AG04450 (cell line): Measurements from ENCODE around the gene RFX2. TPM values are rescaled to one million over a fixed set of nuclear protein-coding genes. Genes with fewer than 3 reads are reported as not detected.
"Not testable (repeated sequence)": the region's sequence is repeated elsewhere in the genome, so short reads cannot be mapped to it uniquely, and the experiment has no call there.

Experiments used
- CTCF ChIA-PET: fragments of 300-600, 350-600 bp; formaldehyde crosslinking; extraction: SDS; loops from one replicate; lab custom pipeline; 2022; ENCODE audit warnings: antibody characterized with exemption, inconsistent platforms; lab: Charles Lee
- POLR2A ChIA-PET: fragments of 350-600 bp; formaldehyde crosslinking; extraction: SDS; loops from one replicate; lab custom pipeline; 2021; ENCODE audit warnings: antibody characterized with exemption, inconsistent platforms; lab: Yijun Ruan, JAX
- DNase-seq: peaks from one replicate; pipeline ENCODE4 v3.0.0-alpha.2; 2011; ENCODE audit warnings: low read depth, low spot score
- H3K27ac ChIP-seq: one replicate; pipeline ENCODE4 v1.5.1; 2012; ENCODE audit warnings: low read depth, low read length, control low read depth
- H3K27me3 ChIP-seq: one replicate; pipeline ENCODE4 v1.6.0; 2012; ENCODE audit warnings: low read length; ENCODE audit not compliant: control insufficient read depth, insufficient read depth
- H3K4me3 ChIP-seq: 2 replicates; pipeline ENCODE4 v1.5.1; 2011; ENCODE audit warnings: mild to moderate bottlenecking, low read depth, low read length, control low read depth
- H3K9me3 ChIP-seq: 2 replicates; pipeline ENCODE4 v1.5.1; 2012; ENCODE audit warnings: low read length; ENCODE audit not compliant: control insufficient read depth, insufficient read depth
- polyA plus RNA-seq: library from polyadenylated mRNA; depleted of rRNA; stranded (reverse); fragments of >200 nt; gene quantifications from 2 replicates; pipeline ENCODE4 v1.2.3, GENCODE V29; 2011
- TF ChIP-seq, protein P1 (sequence below): IDR thresholded peaks from 2 replicates; pipeline ENCODE4 v1.5.1; 2011; ENCODE audit warnings: low read depth, low read length, control low read depth, inconsistent platforms

RFX2 gene
- polyA plus RNA-seq, 1 experiment, result 2.9 TPM

DNA sequence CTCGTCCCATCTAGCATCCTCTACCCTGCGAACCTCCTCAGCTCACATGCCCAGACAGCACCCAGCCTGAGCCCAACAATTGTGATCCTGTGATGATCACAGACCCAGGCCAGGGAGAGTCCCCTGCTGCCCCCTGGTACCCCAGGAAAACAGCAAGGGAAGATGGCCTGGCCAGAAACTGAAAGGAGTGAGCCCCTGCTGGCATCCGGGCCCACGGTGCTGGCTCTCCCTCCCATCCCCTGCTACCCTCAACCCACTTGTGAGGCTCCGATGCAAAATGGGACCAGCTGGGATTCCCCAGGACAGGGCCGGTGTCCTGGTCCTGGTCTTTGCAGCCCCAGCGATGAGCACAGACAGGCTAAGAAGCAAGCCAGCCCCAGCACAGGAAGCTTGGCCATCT, 146.4 kb downstream of the RFX2 start:
- TF ChIP-seq, protein P1, sequence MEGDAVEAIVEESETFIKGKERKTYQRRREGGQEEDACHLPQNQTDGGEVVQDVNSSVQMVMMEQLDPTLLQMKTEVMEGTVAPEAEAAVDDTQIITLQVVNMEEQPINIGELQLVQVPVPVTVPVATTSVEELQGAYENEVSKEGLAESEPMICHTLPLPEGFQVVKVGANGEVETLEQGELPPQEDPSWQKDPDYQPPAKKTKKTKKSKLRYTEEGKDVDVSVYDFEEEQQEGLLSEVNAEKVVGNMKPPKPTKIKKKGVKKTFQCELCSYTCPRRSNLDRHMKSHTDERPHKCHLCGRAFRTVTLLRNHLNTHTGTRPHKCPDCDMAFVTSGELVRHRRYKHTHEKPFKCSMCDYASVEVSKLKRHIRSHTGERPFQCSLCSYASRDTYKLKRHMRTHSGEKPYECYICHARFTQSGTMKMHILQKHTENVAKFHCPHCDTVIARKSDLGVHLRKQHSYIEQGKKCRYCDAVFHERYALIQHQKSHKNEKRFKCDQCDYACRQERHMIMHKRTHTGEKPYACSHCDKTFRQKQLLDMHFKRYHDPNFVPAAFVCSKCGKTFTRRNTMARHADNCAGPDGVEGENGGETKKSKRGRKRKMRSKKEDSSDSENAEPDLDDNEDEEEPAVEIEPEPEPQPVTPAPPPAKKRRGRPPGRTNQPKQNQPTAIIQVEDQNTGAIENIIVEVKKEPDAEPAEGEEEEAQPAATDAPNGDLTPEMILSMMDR, result no peak
- DNase-seq, result no peak
- H3K4me3 ChIP-seq, result no peak overlapping the region
- H3K27me3 ChIP-seq, result no peaks in the 10 kb centered on the region
- POLR2A ChIA-PET, result interaction anchor here (0.9 kb wide), 1 partner anchor 60 kb away, joined by 3 read pairs; no protein-coding TSS in a partner anchor
- H3K27ac ChIP-seq, result no peak overlapping the region
- H3K9me3 ChIP-seq, result no peaks in the 10 kb centered on the region
- CTCF ChIA-PET, result interaction anchor here (1.6 kb wide), 1 partner anchor 159 kb away, joined by 5 read pairs; the partner anchor contains the start of gene NRTN

DNA sequence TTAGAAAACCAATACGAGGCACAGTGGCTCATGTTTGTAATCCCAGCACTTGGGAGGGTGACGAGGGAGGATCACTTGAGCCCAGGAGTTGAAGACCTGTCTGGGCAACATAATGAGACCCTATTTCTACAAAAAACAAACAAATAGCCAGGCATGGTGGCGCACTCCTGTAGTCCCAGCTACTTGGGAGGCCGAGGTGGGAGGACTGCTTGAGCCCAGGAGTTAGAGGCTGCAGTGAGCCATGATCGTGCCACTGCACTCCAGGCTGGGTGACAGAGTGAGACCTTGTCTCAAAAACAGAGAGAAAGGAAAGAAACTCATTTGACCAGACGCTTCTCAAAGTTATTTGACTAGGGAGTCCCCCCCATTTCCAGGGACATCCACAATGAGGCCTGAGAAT, 147.0 kb downstream of the RFX2 start:
- H3K27ac ChIP-seq, H3K27me3 ChIP-seq, H3K4me3 ChIP-seq, DNase-seq, H3K9me3 ChIP-seq, CTCF ChIA-PET, POLR2A ChIA-PET: not testable (repeated sequence)

DNA sequence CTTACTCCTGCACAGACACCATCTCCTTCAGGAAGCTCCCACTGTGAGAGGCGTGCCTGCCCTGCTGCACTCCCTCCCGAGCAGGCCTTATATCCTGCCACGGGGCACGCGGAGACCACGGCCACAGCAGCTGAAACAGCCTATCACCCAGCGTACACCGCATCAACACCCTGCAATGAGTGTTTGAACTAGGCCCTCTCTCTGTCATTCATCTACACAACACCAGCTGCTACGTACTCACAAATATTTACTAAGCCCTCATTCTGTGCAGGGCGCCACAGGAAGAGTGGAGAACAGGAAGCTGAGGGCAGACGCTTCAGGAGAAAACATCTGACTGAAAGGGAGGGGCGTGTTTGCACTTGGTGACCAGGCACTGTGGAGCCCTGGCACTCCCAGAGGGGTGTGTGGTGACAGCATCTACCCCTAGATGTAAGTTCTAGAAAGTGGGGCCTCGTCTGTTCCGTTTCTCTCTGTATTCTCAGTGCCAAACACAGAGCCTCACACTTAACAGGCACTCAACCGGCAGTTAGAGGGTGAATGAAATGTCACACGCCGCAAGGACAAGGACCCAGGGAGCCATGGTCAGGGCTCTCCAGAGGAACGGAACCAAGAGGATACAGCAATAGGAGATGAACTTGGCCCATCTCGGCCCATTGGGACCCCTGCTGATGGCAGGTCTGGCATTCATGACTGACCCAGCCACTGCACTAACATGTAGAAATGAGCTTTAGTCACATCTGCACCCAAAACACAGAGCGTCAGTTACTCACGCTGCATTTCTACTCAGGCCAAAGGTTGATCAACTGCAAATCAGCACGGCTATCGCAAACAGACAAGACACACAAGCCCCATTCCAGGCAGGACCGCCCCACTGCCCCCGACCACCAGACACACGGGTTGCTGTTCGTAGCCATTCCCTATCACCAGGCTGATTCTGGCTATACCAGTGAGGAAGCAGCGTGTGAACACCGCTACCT, 148.0 kb downstream of the RFX2 start:
- Histone ChIP-seq H3K27ac (peak overlapping the region; percentile 82), H3K4me3 (no peak overlapping the region), H3K9me3 (no peaks in the 10 kb centered on the region), H3K27me3 (no peaks in the 10 kb centered on the region)
- TF ChIP-seq, protein P1, result no peak
- ChIA-PET POLR2A (interaction anchor here (0.6 to 1.7 kb wide), 5 partner anchors 16 to 142 kb away, joined by 3 to 18 read pairs (median 3); partner anchors contain the start of gene RANBP3), CTCF (interaction anchor here (0.6 to 1.3 kb wide), 3 partner anchors 25 to 158 kb away, joined by 3 to 5 read pairs (median 3); no protein-coding TSS in a partner anchor)
- DNase-seq, result no peak

DNA sequence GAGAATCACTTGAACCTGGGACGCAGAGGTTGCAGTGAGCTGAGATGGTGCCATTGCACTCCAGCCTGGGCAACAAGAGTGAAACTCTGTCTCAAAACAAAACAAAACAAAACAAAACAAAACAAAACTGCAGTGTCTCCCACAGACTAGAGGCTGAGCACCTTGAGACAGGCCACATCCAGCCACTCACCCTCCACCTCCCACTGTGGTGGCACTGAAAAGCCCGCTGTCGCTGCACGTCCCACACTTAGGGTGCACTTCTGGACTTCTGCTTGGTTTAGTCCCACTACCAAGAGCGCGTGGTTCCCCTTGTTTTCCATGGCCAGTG, 148.7 kb downstream of the RFX2 start:
- DNase-seq, H3K4me3 ChIP-seq, H3K27me3 ChIP-seq, H3K9me3 ChIP-seq: not testable (repeated sequence)
- ChIA-PET CTCF (interaction anchor here (1.3 kb wide), 1 partner anchor 158 kb away, joined by 5 read pairs; no protein-coding TSS in a partner anchor), POLR2A (interaction anchor here (0.6 to 1.7 kb wide), 4 partner anchors 16 to 131 kb away, joined by 3 to 18 read pairs (median 3); partner anchors contain the start of gene RANBP3)
- H3K27ac ChIP-seq, result peak overlapping the region; percentile 82

DNA sequence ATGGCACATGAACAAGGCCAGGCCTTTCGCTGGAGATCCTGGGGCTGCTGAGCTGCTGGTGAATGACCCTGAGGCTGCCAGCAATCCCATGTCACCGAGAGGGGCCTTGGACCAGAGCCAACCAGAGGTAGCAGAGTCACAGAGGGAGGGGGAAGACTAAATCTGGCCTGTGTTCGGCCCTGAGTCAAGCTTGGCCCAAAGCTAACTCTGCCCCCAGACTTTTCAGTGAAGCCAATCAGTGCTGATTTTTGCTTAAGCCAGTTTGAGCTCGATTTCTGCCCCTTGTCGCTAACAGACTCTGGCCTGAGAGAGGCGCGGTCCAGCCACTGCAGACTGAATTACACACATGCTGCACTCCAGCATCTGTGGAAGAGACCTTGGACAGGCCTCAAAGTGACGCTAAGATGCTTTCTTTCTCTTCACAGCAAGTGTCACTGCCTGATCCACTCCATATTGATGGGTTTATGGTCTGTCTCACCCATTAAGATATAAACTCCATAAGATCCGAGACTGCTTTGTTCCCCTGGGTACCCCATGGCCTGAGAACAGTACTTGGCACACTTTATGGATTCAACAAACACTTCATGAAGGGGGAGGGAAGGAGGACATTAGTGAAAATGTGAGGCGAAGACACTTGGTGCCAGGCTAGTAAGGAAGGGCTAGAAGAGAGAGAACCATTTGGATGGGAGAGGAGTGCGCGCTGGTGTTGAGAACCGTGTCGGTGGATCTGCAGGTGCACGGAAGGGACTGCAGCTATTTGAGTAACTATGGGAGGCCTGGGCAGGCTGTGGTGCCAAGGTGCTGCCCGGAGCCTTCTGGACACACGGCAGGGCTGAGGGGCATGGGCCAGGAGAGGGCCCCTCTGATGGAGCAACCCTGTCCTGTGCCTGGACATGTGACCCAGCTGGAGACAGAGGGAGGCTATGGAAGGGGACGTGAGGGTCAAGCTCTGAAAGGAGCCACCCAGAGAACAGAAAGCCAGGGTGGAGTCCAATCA, 150.0 kb downstream of the RFX2 start:
- DNase-seq, result no peak
- TF ChIP-seq, protein P1, result no peak
- ChIA-PET CTCF (interaction anchor here (0.6 to 1.2 kb wide), 2 partner anchors 156 to 776 kb away, joined by 3 to 5 read pairs; no protein-coding TSS in a partner anchor), POLR2A (interaction anchor here (1.3 kb wide), 1 partner anchor 57 kb away, joined by 4 read pairs; the partner anchor contains the start of gene NDUFA11)
- H3K4me3 ChIP-seq, result no peak overlapping the region
- H3K27ac ChIP-seq, result no peak overlapping the region
- no peaks in the 10 kb centered on the region for H3K9me3 ChIP-seq
- H3K27me3 ChIP-seq, result no peaks in the 10 kb centered on the region
